GM12892 (cell line): ENCODE measurements around the gene ADAMTS15.

Experiments used
- POLR2A ChIP-seq: IDR thresholded peaks from 2 replicates; pipeline ENCODE4 v1.6.1; 2011; ENCODE audit warnings: low read depth, low read length, control low read depth
- TAF1 ChIP-seq: IDR thresholded peaks from 2 replicates; pipeline ENCODE4 v1.6.1; 2011; ENCODE audit warnings: low read depth, mild to moderate bottlenecking, control low read depth, low read length, borderline replicate concordance

GRCh38 chr11:130522284-130522961, 74.0 kb downstream of the ADAMTS15 start:
- TF ChIP-seq POLR2A (no peak), TAF1 (no peak)
